Activated CD4-positive, alpha-beta T cell treated with anti-CD3 and anti-CD28 coated beads for 24 hours (primary cell): ENCODE measurements around the gene PGBD4.

ENCODE experiments used
- DNase-seq, 2 donors: peaks; one replicate each; pipeline ENCODE4 v3.0.0-alpha.2; 2020; ENCODE audit warnings: low read depth in 2 of 2

The PGBD4 gene

DNA sequence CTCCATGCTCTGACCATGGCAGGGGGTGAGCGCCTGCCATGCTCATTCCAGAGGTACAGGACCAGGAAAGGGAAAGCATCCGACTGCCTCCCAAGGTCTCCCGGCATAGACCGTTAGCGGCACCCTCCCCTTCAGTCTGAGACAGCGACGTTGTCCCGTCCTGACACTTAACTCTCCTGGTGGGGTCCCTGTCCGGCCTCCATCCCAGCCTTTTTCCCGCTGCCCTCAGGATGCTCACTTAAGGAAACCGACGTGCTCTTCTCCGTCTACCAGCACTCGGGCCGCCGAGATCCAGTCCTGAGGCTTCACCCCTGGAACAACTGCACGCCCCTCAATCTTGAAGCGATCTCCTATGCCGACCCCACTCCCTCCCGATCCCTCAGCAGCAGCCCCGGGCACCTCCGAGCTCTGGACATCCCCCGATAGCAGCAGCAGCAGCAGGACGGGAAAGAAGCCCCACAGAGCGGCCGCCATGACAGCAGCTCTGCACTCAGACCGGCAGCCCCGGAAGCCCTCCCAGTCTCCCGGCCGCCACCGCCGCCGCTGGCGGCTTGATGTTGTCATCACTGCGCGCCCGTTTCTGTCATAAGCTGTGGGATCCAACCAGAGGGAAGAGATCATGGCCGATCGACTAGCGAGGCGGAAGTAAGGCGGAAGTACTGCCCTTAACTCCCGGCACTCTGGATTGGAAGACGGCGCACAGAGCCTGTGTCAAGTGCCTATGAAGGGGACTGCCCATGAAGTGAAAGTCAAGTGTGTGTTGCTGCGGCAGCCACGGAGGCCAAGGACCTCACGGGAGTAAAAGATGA is at the start of gene PGBD4, which contains the start of gene EMC7:
PGBD4 (plus strand) TSS at position 718 of the 809 bp plus-strand sequence. CDS start 449 bp downstream, outside the sequence.
EMC7 (minus strand) TSS at position 497 of the 809 bp plus-strand sequence; CDS start at position 474, 23 bp downstream.
- peak; percentile 95 to 99 for DNase-seq

DNA sequence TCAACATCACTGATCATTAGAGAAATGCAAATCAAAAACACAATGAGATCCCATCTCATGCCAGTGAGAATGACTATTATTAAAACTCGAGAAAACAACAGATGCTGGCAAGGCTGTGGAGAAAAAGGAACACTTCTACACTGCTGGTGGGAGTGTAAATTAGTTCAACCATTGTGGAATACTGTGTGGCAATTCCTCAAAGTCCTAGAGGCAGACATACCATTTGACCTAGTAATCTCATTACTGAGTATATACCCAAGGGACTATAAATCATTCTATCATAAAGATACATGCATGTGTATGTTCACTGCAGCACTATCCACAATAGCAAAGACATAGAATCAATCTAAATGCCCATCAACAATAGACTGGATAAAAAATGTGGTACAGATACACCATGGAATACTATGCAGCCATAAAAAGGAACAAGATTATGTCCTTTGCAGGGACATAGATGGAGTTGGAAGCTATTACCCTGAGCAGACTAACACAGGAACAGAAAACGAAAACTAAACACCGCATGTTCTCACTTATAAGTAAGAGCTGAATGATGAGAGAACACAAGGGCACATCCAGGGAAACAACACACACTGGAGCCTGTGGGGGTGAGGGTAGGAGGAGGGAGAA is 47.7 kb upstream of the PGBD4 start:
- no peak for DNase-seq

DNA sequence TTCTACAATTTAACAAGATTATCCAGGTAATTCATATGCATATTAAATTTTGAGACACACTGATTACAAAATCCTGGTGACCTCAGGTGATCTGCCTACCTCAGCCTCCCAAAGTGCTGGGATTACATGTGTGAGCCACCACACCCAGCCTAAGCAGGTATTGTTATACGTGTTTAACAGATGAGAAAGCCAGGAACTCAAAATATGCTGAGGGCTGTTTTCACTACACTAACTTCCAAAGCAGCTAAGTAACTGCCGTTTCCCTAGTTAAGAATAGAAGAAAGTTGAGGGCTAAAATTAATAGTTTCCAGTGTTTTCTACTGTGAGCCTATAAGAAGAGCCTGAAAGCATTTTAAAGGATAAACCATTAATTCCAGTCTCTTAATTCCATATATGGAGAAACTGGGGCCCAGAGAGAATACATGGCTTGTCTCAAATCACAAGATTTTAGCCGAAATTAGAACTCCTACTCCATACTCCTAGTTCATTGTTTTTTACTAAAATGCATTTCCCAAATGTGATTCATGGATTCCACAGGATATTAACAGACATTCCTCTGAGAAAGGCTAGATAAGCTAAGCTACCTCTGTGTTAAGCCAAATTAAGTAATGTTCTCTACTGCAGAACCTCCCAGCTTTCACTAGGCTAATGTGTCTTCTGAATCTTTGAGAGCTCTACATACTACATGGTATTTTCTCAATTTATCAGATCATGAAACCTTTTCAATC is 45.9 kb upstream of the PGBD4 start:
- no peak for DNase-seq

DNA sequence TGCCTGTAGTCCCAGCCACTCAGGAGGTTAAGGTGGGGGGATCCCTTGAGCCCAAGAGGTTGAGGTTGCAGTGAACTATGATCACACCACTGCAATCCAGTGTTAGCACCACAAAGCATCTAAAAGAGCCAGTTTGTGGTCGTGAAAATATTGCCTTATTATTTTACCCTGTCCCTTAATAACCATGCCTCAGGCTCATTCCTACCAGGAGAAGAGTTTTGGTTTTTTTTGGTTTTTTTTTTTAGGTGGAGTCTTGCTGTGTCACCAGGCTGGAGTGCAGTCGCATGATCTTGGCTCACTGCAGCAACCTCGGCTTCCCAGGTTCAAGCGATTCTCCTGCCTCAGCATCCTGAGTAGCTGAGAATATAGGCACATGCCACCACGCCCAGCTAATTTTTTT is 45.0 kb upstream of the PGBD4 start:
- DNase-seq, result no peak

DNA sequence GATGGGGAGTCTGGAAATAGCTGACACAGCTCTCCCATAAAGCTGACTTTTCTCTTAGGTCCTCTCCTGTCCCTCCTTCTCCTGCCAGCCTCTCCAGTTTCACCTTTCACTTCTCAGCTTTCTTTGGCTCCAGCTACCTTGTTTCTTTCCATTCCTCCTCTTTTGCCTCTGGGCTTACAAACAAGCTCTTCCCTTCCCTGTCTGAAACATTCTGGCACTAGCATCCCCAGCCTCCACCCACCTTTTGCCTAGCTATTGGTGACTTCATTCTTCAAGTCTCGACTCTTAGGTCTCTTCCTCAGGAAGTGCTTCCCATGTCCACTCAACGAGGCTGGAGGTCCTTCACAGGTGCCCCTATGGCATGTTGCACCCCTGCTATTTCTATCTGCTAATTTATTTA is 42.4 kb upstream of the PGBD4 start:
- no peak for DNase-seq

DNA sequence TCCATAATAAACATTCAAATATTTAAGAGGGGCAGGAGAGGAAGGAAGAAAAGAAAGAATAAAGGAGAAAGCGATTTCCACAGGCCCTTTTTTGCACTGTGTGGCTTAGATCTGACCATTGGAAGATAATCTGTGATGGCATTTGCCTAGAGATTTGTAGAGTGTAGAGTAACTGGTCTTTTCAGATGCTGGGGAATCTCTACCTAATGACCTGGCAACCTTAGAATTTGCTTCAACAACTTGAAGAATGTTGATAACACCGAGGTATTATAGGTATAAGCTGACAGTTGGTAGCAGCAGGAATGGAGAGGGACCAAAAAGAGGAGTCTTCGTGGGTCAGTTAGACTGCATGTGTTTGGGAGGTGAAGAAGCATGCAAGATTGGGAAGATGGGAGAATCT is 41.9 kb upstream of the PGBD4 start:
- DNase-seq, result no peak

DNA sequence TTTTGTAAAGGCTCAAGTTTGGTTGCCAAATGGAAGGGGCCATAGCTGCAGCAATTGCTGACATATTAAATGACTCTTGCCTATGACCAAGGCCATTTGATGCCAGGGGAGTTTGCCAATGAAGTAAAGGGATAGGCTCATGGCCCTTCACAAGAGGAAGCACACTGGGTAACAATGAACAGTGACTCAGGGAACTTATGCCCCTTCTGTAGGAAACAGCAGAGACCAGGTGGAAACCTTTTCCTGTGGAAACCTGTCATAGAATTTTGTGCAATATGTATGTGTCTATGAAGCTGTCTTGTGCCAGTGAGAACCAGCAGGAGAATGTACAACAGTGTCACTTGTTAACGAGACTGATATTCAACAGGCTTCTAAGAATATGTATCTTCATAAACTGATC is 37.4 kb upstream of the PGBD4 start:
- DNase-seq, result no peak

DNA sequence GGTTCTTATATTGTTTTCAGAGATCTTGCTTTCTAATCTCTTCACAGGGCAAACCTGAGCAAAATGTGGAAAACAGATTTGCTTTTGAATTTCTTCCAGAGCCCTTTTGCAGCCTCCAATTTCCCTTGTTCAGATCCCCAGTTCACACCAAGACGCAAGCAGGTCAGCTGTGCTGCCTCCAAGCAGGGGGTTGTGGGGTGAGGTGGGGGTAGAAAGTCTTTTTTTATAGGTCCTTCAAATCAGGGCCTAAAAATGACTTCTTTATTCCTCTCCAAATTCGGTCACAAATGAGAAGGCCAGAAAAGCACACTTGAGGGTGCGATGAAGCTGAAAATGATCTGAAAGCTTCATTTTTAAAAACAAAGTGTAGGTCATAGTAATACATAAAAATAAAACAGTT is 36.6 kb upstream of the PGBD4 start:
- no peak for DNase-seq

DNA sequence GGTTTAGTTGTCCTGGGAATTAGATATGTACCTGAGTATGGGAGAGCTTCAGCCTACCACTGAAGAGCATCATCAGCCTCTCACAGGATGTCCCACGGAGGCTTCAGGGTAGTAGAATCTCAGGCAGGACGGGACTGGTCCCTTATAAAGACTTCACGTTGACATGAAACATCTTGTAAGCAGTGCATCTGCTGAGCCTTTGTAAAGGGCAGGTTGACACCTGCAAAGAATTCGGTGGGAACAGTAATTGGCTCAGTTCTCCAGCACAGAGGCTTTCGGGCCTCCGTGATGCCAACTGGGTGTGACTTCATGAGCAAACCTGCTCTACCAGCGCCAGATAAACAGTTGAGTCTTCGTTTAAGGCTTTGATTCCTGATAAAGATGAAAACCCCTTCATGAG is 35.9 kb upstream of the PGBD4 start:
- DNase-seq, result no peak

DNA sequence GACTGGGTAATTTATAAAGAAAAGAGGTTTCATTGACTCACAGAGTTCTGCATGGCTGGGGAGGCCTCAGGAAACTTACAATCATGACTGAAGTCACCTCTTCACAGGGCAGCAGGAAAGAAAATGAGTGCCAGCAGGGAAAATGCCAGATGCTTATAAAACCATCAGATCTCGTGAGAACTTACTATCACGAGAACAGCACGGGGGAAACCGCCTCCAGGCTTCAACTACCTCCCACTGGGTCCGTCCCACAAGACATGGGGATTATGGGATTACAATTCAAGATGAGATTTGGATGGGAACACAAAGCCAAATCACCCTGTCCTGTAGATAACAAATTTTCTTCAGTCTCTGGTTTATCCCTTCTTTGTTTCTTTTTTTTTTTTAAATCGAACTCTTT is 31.9 kb upstream of the PGBD4 start:
- DNase-seq, result no peak

DNA sequence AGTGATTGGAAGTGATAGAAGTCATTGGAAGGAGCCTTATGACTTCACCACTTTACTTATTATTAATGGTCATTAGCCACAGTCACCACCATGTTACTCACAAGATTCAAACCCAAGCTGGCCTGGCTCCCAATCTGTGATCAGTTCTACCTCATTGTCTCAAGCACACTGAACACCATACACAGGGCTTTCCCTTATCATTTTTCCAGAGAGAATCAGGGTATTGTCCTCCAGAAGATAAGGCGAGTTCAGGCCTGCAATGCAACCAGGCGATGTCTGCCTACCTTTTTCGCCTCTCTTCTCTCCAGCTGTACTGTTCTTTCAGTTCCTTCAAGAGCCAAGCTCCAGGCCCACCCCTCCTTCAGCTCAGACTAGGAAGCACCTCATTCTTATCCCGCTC is 25.1 kb upstream of the PGBD4 start:
- no peak for DNase-seq

DNA sequence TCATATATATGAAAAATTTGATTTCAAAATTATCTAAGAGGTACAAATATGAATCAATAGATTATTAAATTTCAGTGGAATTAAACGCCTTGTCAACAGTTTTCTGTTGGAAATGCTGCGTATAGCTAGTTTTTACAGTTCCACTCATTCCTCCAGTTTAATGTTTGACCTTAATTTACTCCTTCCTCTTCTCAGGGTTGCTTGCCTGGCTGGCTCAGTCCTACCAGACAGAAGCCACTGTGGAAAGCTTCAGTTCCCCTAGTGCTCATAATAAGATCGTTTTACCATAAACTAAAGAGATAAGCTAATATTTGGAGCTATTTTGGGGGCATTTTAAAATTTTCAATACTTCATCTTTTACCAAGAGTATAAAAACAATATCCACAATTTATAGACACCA is 23.0 kb upstream of the PGBD4 start:
- no peak for DNase-seq

DNA sequence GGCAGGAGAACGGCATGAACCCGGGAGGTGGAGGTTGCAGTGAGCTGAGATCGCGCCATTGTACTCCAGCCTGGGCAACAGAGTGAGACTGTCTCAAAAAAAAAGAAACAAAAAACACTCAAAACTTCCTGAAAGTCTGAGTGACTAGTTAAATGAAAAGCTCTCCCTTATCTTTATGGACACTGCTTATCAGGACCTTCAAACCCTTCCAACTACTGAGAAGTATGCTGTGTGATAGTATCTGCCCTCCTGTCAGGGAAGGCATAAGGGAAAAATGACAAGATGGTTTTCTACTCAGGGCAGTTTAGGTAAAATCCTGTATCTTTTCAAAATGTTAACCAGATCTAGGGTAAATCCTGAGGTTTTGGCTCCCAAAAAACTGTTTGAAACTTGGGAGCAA is 22.0 kb upstream of the PGBD4 start:
- no peak for DNase-seq

DNA sequence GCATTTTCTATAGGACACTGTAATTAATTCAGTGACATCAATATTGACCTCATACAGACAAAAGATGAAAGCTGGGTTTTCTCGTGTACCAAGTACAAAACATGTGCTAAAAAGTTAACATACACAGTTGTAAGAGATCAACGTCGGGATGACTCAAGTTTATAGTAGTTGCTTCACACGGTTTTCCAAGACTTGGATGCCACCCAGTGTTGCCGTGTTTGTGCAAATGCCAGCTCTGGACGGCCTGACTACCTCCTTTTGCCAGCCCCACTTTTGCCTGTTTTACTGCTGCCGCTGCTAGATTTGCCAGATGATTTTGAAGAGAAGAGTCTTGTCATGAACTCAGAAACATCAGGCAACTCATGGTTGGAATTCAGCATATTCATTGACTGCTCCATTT is 17.8 kb upstream of the PGBD4 start:
- DNase-seq, result no peak

DNA sequence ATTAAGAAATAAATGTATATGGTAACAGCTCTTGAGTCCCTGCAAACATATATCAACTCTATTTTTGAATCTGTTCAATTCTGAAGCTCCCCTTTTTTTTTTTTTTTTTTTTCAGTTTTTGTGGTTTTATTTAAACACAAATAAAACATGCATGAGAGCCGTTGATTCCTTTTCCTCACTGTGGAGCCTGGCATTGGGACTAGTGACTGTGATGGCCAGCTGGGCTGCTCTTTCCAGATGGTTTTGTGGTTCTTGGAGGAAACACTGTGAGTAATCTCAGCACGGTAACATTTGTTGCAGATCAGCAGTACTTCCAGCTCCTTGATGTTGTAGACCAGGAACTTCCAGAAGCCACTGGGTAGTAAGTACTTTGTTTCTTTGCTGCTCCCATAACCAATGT is 16.1 kb upstream of the PGBD4 start:
- DNase-seq, result no peak

DNA sequence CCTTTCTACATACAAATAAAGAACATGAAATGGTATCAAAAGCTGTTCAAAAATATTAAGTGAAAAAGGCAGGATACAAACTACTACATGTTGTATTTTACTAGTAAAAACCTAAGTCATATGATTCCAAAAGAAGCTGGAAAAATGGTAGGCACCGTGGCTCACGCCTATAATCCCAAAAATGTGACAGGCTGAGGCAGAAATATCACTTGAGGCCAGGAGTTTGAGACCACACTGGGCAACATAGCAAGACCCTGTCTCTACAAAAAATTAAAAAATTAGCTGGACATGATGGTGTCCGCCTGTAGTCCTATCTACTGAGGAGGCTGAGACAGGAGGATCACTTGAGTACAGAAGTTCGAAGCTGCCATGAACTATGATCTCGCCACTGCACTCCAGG is 2.0 kb upstream of the PGBD4 start:
- no peak for DNase-seq

DNA sequence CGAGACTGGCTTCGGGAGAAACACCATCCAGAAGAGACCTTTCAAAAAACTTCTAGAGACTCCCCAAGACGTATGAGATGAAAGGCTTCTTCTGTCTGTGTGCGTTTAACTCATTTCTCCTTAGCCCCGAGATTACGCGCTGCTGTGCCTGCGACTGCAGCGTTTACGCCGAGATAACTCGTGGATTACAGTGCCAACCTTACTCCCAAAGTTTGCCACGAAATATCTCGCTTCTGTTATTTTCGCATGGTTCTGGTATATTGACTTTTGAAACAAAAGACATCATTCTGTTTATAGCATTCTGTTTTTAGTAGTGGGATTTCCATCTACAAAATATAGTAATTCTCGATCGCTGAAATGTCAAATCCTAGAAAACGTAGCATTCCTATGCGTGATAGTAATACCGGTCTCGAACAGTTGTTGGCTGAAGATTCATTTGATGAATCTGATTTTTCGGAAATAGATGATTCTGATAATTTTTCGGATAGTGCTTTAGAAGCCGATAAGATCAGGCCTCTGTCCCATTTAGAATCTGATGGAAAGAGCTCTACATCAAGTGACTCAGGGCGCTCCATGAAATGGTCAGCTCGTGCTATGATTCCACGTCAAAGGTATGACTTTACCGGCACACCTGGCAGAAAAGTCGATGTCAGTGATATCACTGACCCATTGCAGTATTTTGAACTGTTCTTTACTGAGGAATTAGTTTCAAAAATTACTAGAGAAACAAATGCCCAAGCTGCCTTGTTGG is 467 bp downstream of the PGBD4 start:
- DNase-seq, result no peak

DNA sequence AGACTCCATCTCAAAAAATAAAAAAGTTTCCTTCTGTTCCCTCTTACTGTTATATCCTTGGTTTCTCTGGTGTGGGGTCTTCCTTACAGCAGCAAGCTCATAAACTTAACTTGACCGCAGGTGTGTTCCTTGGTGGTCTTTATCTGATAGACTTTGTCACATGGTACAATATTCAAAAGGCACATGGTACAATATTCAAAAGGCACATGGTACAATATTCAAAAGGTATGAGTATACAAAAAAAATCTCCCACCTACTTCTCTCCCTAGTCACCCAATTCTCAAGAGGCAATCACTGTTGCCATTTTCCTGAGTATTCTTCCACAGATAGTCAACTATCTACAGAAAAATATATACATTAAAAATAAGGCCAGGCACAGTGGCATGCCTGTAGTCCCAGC is 4.5 kb downstream of the PGBD4 start:
- no peak for DNase-seq

DNA sequence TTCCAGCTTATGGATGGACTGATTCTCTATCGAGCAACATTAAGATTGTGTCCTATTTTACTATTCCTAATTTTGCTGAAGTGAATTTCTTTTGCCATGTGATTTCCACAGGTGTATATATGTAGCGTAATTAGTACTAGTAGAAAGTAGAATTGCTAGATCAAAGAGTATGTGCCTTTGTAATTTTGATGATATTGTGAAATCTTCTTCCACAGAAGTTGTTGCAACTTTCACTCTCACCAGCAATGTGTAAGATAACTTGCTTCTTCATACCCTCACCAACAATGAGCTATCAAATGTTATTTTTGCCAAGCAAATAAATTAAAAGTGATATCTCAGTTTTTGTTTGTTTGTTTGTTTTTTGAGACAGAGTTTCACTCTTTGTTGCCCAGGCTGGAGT is 5.4 kb downstream of the PGBD4 start:
- DNase-seq, result no peak

DNA sequence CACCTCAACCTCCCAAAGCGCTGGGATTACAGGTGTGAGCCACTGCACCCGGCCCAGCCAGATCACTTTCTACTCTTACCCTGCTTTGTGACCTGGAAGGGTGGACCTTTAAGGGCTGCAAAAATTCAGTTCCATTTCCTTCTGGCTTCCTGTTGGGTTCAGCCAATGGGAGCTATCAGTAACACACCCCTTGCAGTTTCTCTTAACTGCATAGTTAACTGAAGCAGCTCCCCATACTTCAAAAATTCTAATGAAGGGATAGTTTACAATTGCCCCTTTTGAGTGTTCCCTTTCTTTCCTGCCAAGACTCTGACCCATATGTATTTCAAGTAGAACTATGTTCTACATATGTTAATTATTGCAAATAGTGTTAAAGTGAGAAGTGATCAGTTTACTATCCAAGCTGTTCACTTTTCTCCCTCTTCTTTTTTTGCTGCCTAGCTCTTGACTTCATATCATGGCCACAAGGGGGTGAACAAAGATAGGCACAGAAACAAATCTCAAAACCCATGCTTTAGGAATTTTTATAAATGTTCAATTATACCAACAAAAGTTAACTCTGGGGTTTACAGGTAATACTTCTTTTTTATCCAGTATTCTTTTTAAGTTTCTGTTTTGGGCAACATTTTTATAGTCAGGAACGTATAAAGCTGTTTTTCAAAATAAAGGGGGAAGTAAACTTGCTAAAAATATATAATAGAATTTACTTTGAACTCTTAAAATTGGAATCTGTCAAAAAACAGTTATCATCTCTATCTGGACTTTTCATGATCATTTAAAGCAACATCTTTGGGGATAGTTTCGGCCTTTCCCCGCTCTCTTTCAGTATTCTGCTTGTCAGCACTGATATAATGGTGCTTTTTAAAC is 8.1 kb downstream of the PGBD4 start:
- DNase-seq, result no peak

DNA sequence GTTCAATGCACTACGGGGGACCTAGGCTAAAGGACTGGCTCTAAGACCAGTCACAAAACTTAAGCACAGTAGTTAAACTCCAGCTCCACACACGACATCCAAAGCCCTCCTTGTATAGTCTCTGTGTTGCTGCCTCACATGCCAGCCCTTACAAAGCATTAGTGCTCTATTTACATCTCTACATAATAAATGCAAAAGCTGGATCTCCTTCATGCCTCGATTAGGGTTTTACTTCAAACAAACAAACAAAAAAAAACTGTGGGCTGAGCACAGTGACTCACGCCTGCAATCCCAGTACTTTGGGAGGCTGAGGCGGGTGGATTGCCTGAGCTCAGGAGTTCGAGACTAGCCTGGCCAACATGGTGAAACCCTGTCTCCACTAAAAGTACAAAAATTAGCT is 9.6 kb downstream of the PGBD4 start:
- DNase-seq, result no peak
